GM23338 (cell line): ENCODE data around the gene SUV39H2. TPM values are rescaled to one million over a fixed set of nuclear protein-coding genes. Genes with fewer than 3 reads are reported as not detected.

Source experiments
- ATAC-seq: fragments of 200-7000 bp; cut with Tn5 transposase; 3 replicates; pipeline ENCODE4 v1.9.1; 2020
- DNase-seq: peaks from one replicate; pipeline ENCODE4 v3.0.0-alpha.2; 2015; ENCODE audit warnings: low spot score
- H2AFZ ChIP-seq: fragments of 200-600 bp; sonication (generic); 2 replicates; pipeline ENCODE4 v1.8.0; 2016; ENCODE audit warnings: antibody characterized with exemption, mild to moderate bottlenecking, moderate library complexity
- H3F3A ChIP-seq: fragments of 200-600 bp; sonication (generic); replicated peaks from 2 replicates; pipeline ENCODE4 v1.8.0; 2017; ENCODE audit warnings: antibody characterized with exemption, mixed run types, low read depth
- H3K27ac ChIP-seq: fragments of 200-600 bp; sonication (generic); 2 replicates; pipeline ENCODE4 v1.6.1; 2016; ENCODE audit warnings: low read depth
- H3K27me3 ChIP-seq: fragments of 200-600 bp; sonication (generic); 2 replicates; pipeline ENCODE4 v1.8.0; 2016; ENCODE audit warnings: mild to moderate bottlenecking, mixed run types, moderate library complexity; ENCODE audit not compliant: insufficient read depth
- H3K36me3 ChIP-seq: fragments of 200-600 bp; sonication (generic); 2 replicates; pipeline ENCODE4 v1.8.0; 2016; ENCODE audit warnings: mild to moderate bottlenecking; ENCODE audit not compliant: insufficient read depth
- H3K4me1 ChIP-seq: fragments of 200-600 bp; sonication (generic); 2 replicates; pipeline ENCODE4 v1.8.0; 2016; ENCODE audit warnings: mild to moderate bottlenecking, moderate library complexity; ENCODE audit not compliant: insufficient read depth
- H3K4me2 ChIP-seq: fragments of 200-600 bp; sonication (generic); 2 replicates; pipeline ENCODE4 v1.7.1; 2017; ENCODE audit warnings: mixed run types
- H3K4me3 ChIP-seq: fragments of 200-600 bp; sonication (generic); 2 replicates; pipeline ENCODE4 v1.6.1; 2016; ENCODE audit warnings: mixed run types
- H3K79me2 ChIP-seq: fragments of 200-600 bp; sonication (generic); replicated peaks from 2 replicates; pipeline ENCODE4 v1.8.0; 2017; ENCODE audit warnings: mild to moderate bottlenecking; ENCODE audit not compliant: insufficient read depth
- H3K9me2 ChIP-seq: fragments of 200-600 bp; sonication (generic); 2 replicates; pipeline ENCODE4 v1.8.0; 2017; ENCODE audit not compliant: insufficient read depth
- H4K20me1 ChIP-seq: fragments of 200-600 bp; sonication (generic); replicated peaks from 2 replicates; pipeline ENCODE4 v1.8.0; 2017; ENCODE audit warnings: mild to moderate bottlenecking; ENCODE audit not compliant: insufficient read depth
- H3K27ac Mint-ChIP-seq: 2 replicates; pipeline ENCODE4 v1.8.0; 2020; ENCODE audit warnings: inconsistent platforms, mild to moderate bottlenecking, moderate library complexity, mixed read lengths
- H3K27me3 Mint-ChIP-seq: 3 replicates; pipeline ENCODE4 v1.8.0; 2022; ENCODE audit warnings: low read depth, mild to moderate bottlenecking, moderate library complexity, mixed read lengths, inconsistent platforms; ENCODE audit not compliant: insufficient read depth, poor library complexity
- H3K36me3 Mint-ChIP-seq: 3 replicates; pipeline ENCODE4 v1.8.0; 2021; ENCODE audit warnings: low read depth, mild to moderate bottlenecking, inconsistent platforms, moderate library complexity, mixed read lengths
- H3K4me1 Mint-ChIP-seq: 3 replicates; pipeline ENCODE4 v1.8.0; 2020; ENCODE audit warnings: mild to moderate bottlenecking, inconsistent platforms, mixed read lengths
- H3K4me3 Mint-ChIP-seq: 3 replicates; pipeline ENCODE4 v1.8.0; 2021; ENCODE audit warnings: moderate library complexity, mild to moderate bottlenecking, inconsistent platforms, mixed read lengths
- H3K9me3 Mint-ChIP-seq: 3 replicates; pipeline ENCODE4 v1.8.0; 2020; ENCODE audit warnings: moderate library complexity, mild to moderate bottlenecking, inconsistent platforms, mixed read lengths
- EZH2 ChIP-seq: fragments of 200-600 bp; sonication (generic); IDR thresholded peaks from one replicate; pipeline ENCODE4 v1.8.0; 2017; ENCODE audit warnings: antibody characterized with exemption, mild to moderate bottlenecking, low read depth; ENCODE audit not compliant: unreplicated experiment
- EZH2phosphoT487 ChIP-seq: fragments of 200-600 bp; sonication (generic); IDR thresholded peaks from one replicate; pipeline ENCODE4 v1.8.1; 2018; ENCODE audit warnings: antibody characterized with exemption; ENCODE audit not compliant: unreplicated experiment
- JUNB ChIP-seq: IDR thresholded peaks from one replicate; pipeline ENCODE4 v1.6.1; 2016; ENCODE audit warnings: antibody characterized with exemption; ENCODE audit not compliant: unreplicated experiment
- POLR2AphosphoS5 ChIP-seq: IDR thresholded peaks from 2 replicates; pipeline ENCODE4 v1.6.1; 2016; ENCODE audit warnings: antibody characterized with exemption, low read depth
- polyA plus RNA-seq: library from polyadenylated mRNA; unstranded; fragments of >200 nt; fragmentation: Nextera tagmentation; extraction: Ambion mirVana; gene quantifications from 2 replicates; pipeline ENCODE4 v1.2.1, GENCODE V29; 2016
- total RNA-seq: library from RNA; depleted of rRNA; stranded (reverse); fragments of >200 nt; shearing (Covaris generic); gene quantifications from 2 replicates; pipeline ENCODE4 v1.2.3, GENCODE V29; 2014
- TF ChIP-seq, protein P1 (sequence below): fragments of 250-450 bp; sonication (Bioruptor Pico); IDR thresholded peaks from 2 replicates; pipeline ENCODE4 v1.5.0; 2020; ENCODE audit warnings: mild to moderate bottlenecking, moderate library complexity
- TF ChIP-seq, protein P2 (sequence below): IDR thresholded peaks from one replicate; pipeline ENCODE4 v1.6.1; 2018; ENCODE audit warnings: antibody characterized with exemption; ENCODE audit not compliant: unreplicated experiment

SUV39H2 gene
- total and polyA plus RNA-seq, 2 experiments from 2014 or later = 33.3 to 59.1 TPM

DNA sequence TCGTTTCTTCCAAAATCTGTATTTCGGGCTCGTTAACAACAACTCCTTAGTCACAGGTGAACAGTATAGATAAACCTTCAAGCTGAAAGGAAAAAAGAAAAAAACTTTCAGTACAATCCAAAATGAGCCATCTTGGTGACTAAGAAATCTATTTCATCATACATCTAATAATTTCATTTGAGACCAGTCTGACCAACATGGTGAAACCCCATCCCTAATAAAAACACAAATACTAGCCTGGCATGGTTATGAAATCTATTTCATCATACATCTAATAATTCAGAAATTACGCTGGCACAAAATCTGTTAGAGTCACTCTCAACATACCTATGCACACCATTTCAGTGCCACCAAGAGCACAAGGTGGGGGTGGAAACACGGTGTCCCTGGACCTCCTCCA is 66.4 kb downstream of the SUV39H2 start:
- Histone ChIP-seq H3K27ac (no peak overlapping the region), H3K36me3 (peaks cover 11% of the 10 kb centered on the region; the same call in 1 of the 2 replicates), H3K27me3 (no peaks in the 10 kb centered on the region), H3K79me2 (no peaks in the 10 kb centered on the region), H3K4me1 (no peaks in the 10 kb centered on the region), H3K4me3 (no peak overlapping the region), H3F3A (no peaks in the 10 kb centered on the region), H4K20me1 (peaks cover 7% of the 10 kb centered on the region), H3K9me2 (no peaks in the 10 kb centered on the region), H3K4me2 (no peak overlapping the region), H2AFZ (no peak overlapping the region)
- H3K4me3 Mint-ChIP-seq = no peak overlapping the region
- no peak overlapping the region for H3K27ac Mint-ChIP-seq
- no peak for DNase-seq
- no peaks in the 10 kb centered on the region; the same call in 2 of the 3 replicates for H3K9me3 Mint-ChIP-seq
- TF ChIP-seq EZH2 (no peak), POLR2AphosphoS5 (no peak), EZH2phosphoT487 (no peak), JUNB (no peak)
- TF ChIP-seq, protein P1, sequence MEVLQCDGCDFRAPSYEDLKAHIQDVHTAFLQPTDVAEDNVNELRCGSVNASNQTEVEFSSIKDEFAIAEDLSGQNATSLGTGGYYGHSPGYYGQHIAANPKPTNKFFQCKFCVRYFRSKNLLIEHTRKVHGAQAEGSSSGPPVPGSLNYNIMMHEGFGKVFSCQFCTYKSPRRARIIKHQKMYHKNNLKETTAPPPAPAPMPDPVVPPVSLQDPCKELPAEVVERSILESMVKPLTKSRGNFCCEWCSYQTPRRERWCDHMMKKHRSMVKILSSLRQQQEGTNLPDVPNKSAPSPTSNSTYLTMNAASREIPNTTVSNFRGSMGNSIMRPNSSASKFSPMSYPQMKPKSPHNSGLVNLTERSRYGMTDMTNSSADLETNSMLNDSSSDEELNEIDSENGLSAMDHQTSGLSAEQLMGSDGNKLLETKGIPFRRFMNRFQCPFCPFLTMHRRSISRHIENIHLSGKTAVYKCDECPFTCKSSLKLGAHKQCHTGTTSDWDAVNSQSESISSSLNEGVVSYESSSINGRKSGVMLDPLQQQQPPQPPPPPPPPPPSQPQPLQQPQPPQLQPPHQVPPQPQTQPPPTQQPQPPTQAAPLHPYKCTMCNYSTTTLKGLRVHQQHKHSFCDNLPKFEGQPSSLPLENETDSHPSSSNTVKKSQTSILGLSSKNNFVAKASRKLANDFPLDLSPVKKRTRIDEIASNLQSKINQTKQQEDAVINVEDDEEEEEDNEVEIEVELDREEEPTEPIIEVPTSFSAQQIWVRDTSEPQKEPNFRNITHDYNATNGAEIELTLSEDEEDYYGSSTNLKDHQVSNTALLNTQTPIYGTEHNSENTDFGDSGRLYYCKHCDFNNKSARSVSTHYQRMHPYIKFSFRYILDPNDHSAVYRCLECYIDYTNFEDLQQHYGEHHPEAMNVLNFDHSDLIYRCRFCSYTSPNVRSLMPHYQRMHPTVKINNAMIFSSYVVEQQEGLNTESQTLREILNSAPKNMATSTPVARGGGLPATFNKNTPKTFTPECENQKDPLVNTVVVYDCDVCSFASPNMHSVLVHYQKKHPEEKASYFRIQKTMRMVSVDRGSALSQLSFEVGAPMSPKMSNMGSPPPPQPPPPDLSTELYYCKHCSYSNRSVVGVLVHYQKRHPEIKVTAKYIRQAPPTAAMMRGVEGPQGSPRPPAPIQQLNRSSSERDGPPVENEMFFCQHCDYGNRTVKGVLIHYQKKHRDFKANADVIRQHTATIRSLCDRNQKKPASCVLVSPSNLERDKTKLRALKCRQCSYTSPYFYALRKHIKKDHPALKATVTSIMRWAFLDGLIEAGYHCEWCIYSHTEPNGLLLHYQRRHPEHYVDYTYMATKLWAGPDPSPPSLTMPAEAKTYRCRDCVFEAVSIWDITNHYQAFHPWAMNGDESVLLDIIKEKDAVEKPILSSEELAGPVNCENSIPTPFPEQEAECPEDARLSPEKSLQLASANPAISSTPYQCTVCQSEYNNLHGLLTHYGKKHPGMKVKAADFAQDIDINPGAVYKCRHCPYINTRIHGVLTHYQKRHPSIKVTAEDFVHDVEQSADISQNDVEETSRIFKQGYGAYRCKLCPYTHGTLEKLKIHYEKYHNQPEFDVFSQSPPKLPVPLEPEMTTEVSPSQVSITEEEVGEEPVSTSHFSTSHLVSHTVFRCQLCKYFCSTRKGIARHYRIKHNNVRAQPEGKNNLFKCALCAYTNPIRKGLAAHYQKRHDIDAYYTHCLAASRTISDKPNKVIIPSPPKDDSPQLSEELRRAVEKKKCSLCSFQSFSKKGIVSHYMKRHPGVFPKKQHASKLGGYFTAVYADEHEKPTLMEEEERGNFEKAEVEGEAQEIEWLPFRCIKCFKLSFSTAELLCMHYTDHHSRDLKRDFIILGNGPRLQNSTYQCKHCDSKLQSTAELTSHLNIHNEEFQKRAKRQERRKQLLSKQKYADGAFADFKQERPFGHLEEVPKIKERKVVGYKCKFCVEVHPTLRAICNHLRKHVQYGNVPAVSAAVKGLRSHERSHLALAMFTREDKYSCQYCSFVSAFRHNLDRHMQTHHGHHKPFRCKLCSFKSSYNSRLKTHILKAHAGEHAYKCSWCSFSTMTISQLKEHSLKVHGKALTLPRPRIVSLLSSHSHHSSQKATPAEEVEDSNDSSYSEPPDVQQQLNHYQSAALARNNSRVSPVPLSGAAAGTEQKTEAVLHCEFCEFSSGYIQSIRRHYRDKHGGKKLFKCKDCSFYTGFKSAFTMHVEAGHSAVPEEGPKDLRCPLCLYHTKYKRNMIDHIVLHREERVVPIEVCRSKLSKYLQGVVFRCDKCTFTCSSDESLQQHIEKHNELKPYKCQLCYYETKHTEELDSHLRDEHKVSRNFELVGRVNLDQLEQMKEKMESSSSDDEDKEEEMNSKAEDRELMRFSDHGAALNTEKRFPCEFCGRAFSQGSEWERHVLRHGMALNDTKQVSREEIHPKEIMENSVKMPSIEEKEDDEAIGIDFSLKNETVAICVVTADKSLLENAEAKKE (CRISPR knock-in tag) = no peak
- TF ChIP-seq, protein P2, sequence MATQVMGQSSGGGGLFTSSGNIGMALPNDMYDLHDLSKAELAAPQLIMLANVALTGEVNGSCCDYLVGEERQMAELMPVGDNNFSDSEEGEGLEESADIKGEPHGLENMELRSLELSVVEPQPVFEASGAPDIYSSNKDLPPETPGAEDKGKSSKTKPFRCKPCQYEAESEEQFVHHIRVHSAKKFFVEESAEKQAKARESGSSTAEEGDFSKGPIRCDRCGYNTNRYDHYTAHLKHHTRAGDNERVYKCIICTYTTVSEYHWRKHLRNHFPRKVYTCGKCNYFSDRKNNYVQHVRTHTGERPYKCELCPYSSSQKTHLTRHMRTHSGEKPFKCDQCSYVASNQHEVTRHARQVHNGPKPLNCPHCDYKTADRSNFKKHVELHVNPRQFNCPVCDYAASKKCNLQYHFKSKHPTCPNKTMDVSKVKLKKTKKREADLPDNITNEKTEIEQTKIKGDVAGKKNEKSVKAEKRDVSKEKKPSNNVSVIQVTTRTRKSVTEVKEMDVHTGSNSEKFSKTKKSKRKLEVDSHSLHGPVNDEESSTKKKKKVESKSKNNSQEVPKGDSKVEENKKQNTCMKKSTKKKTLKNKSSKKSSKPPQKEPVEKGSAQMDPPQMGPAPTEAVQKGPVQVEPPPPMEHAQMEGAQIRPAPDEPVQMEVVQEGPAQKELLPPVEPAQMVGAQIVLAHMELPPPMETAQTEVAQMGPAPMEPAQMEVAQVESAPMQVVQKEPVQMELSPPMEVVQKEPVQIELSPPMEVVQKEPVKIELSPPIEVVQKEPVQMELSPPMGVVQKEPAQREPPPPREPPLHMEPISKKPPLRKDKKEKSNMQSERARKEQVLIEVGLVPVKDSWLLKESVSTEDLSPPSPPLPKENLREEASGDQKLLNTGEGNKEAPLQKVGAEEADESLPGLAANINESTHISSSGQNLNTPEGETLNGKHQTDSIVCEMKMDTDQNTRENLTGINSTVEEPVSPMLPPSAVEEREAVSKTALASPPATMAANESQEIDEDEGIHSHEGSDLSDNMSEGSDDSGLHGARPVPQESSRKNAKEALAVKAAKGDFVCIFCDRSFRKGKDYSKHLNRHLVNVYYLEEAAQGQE = no peak
- peaks cover 20% of the 10 kb centered on the region for H3K36me3 Mint-ChIP-seq
- H3K4me1 Mint-ChIP-seq = no peaks in the 10 kb centered on the region
- no peak for ATAC-seq
- H3K27me3 Mint-ChIP-seq = no peaks in the 10 kb centered on the region
